ENCODE data around the gene RABGAP1.
A peak's percentile ranks its signal among the peaks of the same experiment; 100 is the strongest.

RABGAP1 gene

GRCh38 chr9:123073441-123073840, 132.6 kb downstream of the RABGAP1 start:
- H3K4me3 ChIP-seq (ENCODE audit: low read length) = peak overlapping the region; percentile 52
- H3K27ac ChIP-seq (ENCODE audit: low read length) = peak overlapping the region; percentile 45
- peaks cover 51% of the 10 kb centered on the region for H3K4me1 ChIP-seq (ENCODE audit: insufficient read depth, low read length)
- H3K9me3 ChIP-seq (ENCODE audit: insufficient read depth, low read depth, low read length) = no peaks in the 10 kb centered on the region
- H3K9ac ChIP-seq (ENCODE audit: low read depth, low read length) = peak overlapping the region; percentile 38; the same call in 1 of the 2 replicates
- H3K36me3 ChIP-seq (ENCODE audit: insufficient read depth, low read depth, low read length) = peaks cover 47% of the 10 kb centered on the region
- no peaks in the 10 kb centered on the region for H3K27me3 ChIP-seq (ENCODE audit: insufficient read depth, low read length)

- Histone ChIP-seq H3K36me3 (ENCODE audit: insufficient read depth, low read depth, low read length) (peaks cover 49% of the 10 kb centered on the region), H3K4me3 (ENCODE audit: low read length) (peak overlapping the region; percentile 38; the same call in 1 of the 2 replicates), H3K4me1 (ENCODE audit: insufficient read depth, low read length) (peaks cover 51% of the 10 kb centered on the region), H3K9me3 (ENCODE audit: insufficient read depth, low read depth, low read length) (no peaks in the 10 kb centered on the region), H3K27ac (ENCODE audit: low read length) (peak overlapping the region; percentile 45), H3K27me3 (ENCODE audit: insufficient read depth, low read length) (no peaks in the 10 kb centered on the region), H3K9ac (ENCODE audit: low read depth, low read length) (peak overlapping the region; percentile 38; the same call in 1 of the 2 replicates)
These were observed 133.2 kb downstream of the RABGAP1 start for GRCh38 chr9:123073991-123074422.

GRCh38 chr9:123074628-123075027, 133.8 kb downstream of the RABGAP1 start:
- Histone ChIP-seq H3K27ac (ENCODE audit: low read length) (no peak overlapping the region), H3K27me3 (ENCODE audit: insufficient read depth, low read length) (no peaks in the 10 kb centered on the region), H3K4me1 (ENCODE audit: insufficient read depth, low read length) (peaks cover 51% of the 10 kb centered on the region), H3K9ac (ENCODE audit: low read depth, low read length) (no peak overlapping the region), H3K4me3 (ENCODE audit: low read length) (no peak overlapping the region), H3K9me3 (ENCODE audit: insufficient read depth, low read depth, low read length) (no peaks in the 10 kb centered on the region), H3K36me3 (ENCODE audit: insufficient read depth, low read depth, low read length) (peaks cover 55% of the 10 kb centered on the region)

GRCh38 chr9:123080444-123080843, 139.6 kb downstream of the RABGAP1 start:
- Histone ChIP-seq H3K4me3 (ENCODE audit: low read length) (no peak overlapping the region), H3K4me1 (ENCODE audit: insufficient read depth, low read length) (peaks cover 19% of the 10 kb centered on the region), H3K27ac (ENCODE audit: low read length) (no peak overlapping the region), H3K36me3 (ENCODE audit: insufficient read depth, low read depth, low read length) (peaks cover 86% of the 10 kb centered on the region), H3K9me3 (ENCODE audit: insufficient read depth, low read depth, low read length) (no peaks in the 10 kb centered on the region), H3K9ac (ENCODE audit: low read depth, low read length) (no peak overlapping the region), H3K27me3 (ENCODE audit: insufficient read depth, low read length) (no peaks in the 10 kb centered on the region)

GRCh38 chr9:123081824-123082223, 141.0 kb downstream of the RABGAP1 start:
- Histone ChIP-seq H3K27me3 (ENCODE audit: insufficient read depth, low read length) (no peaks in the 10 kb centered on the region), H3K4me1 (ENCODE audit: insufficient read depth, low read length) (peaks cover 14% of the 10 kb centered on the region), H3K9ac (ENCODE audit: low read depth, low read length) (no peak overlapping the region), H3K36me3 (ENCODE audit: insufficient read depth, low read depth, low read length) (peaks cover 88% of the 10 kb centered on the region), H3K9me3 (ENCODE audit: insufficient read depth, low read depth, low read length) (no peaks in the 10 kb centered on the region), H3K27ac (ENCODE audit: low read length) (peak overlapping the region; percentile 12), H3K4me3 (ENCODE audit: low read length) (no peak overlapping the region)

- Histone ChIP-seq H3K36me3 (ENCODE audit: insufficient read depth, low read depth, low read length) (peaks cover 88% of the 10 kb centered on the region), H3K9me3 (ENCODE audit: insufficient read depth, low read depth, low read length) (no peaks in the 10 kb centered on the region), H3K27ac (ENCODE audit: low read length) (no peak overlapping the region), H3K9ac (ENCODE audit: low read depth, low read length) (no peak overlapping the region), H3K27me3 (ENCODE audit: insufficient read depth, low read length) (no peaks in the 10 kb centered on the region), H3K4me1 (ENCODE audit: insufficient read depth, low read length) (peaks cover 14% of the 10 kb centered on the region), H3K4me3 (ENCODE audit: low read length) (no peak overlapping the region)
These were observed 142.9 kb downstream of the RABGAP1 start for GRCh38 chr9:123083680-123084079.

- Histone ChIP-seq H3K9me3 (ENCODE audit: insufficient read depth, low read depth, low read length) (no peaks in the 10 kb centered on the region), H3K9ac (ENCODE audit: low read depth, low read length) (no peak overlapping the region), H3K27me3 (ENCODE audit: insufficient read depth, low read length) (no peaks in the 10 kb centered on the region), H3K27ac (ENCODE audit: low read length) (no peak overlapping the region), H3K36me3 (ENCODE audit: insufficient read depth, low read depth, low read length) (peaks cover 86% of the 10 kb centered on the region), H3K4me1 (ENCODE audit: insufficient read depth, low read length) (peaks cover 14% of the 10 kb centered on the region), H3K4me3 (ENCODE audit: low read length) (no peak overlapping the region)
These were observed 143.4 kb downstream of the RABGAP1 start for GRCh38 chr9:123084256-123084655.

GRCh38 chr9:123085916-123086315, 145.1 kb downstream of the RABGAP1 start:
- Histone ChIP-seq H3K27ac (ENCODE audit: low read length) (no peak overlapping the region), H3K9ac (ENCODE audit: low read depth, low read length) (no peak overlapping the region), H3K27me3 (ENCODE audit: insufficient read depth, low read length) (no peaks in the 10 kb centered on the region), H3K36me3 (ENCODE audit: insufficient read depth, low read depth, low read length) (peaks cover 87% of the 10 kb centered on the region), H3K4me1 (ENCODE audit: insufficient read depth, low read length) (peaks cover 14% of the 10 kb centered on the region), H3K9me3 (ENCODE audit: insufficient read depth, low read depth, low read length) (no peaks in the 10 kb centered on the region), H3K4me3 (ENCODE audit: low read length) (no peak overlapping the region)

- Histone ChIP-seq H3K4me1 (ENCODE audit: insufficient read depth, low read length) (peaks cover 14% of the 10 kb centered on the region), H3K27me3 (ENCODE audit: insufficient read depth, low read length) (no peaks in the 10 kb centered on the region), H3K9ac (ENCODE audit: low read depth, low read length) (no peak overlapping the region), H3K27ac (ENCODE audit: low read length) (no peak overlapping the region), H3K36me3 (ENCODE audit: insufficient read depth, low read depth, low read length) (peaks cover 89% of the 10 kb centered on the region), H3K9me3 (ENCODE audit: insufficient read depth, low read depth, low read length) (no peaks in the 10 kb centered on the region), H3K4me3 (ENCODE audit: low read length) (no peak overlapping the region)
These were observed 146.6 kb downstream of the RABGAP1 start for GRCh38 chr9:123087359-123087888.

- Histone ChIP-seq H3K27me3 (ENCODE audit: insufficient read depth, low read length) (no peaks in the 10 kb centered on the region), H3K4me1 (ENCODE audit: insufficient read depth, low read length) (peaks cover 14% of the 10 kb centered on the region), H3K4me3 (ENCODE audit: low read length) (no peak overlapping the region), H3K9me3 (ENCODE audit: insufficient read depth, low read depth, low read length) (no peaks in the 10 kb centered on the region), H3K9ac (ENCODE audit: low read depth, low read length) (no peak overlapping the region), H3K36me3 (ENCODE audit: insufficient read depth, low read depth, low read length) (peaks cover 90% of the 10 kb centered on the region), H3K27ac (ENCODE audit: low read length) (no peak overlapping the region)
These were observed 148.2 kb downstream of the RABGAP1 start for GRCh38 chr9:123089040-123089439.

GRCh38 chr9:123089790-123090189, 149.0 kb downstream of the RABGAP1 start:
- Histone ChIP-seq H3K27ac (ENCODE audit: low read length) (no peak overlapping the region), H3K4me3 (ENCODE audit: low read length) (no peak overlapping the region), H3K27me3 (ENCODE audit: insufficient read depth, low read length) (no peaks in the 10 kb centered on the region), H3K9me3 (ENCODE audit: insufficient read depth, low read depth, low read length) (no peaks in the 10 kb centered on the region), H3K36me3 (ENCODE audit: insufficient read depth, low read depth, low read length) (peaks cover 87% of the 10 kb centered on the region), H3K9ac (ENCODE audit: low read depth, low read length) (no peak overlapping the region), H3K4me1 (ENCODE audit: insufficient read depth, low read length) (peaks cover 10% of the 10 kb centered on the region; the same call in 1 of the 2 replicates)

GRCh38 chr9:123090198-123090896, 149.5 kb downstream of the RABGAP1 start:
- H3K9ac ChIP-seq (ENCODE audit: low read depth, low read length) = no peak overlapping the region
- H3K4me1 ChIP-seq (ENCODE audit: insufficient read depth, low read length) = peaks cover 5% of the 10 kb centered on the region; the same call in 1 of the 2 replicates
- no peak overlapping the region for H3K27ac ChIP-seq (ENCODE audit: low read length)
- H3K27me3 ChIP-seq (ENCODE audit: insufficient read depth, low read length) = no peaks in the 10 kb centered on the region
- H3K36me3 ChIP-seq (ENCODE audit: insufficient read depth, low read depth, low read length) = peaks cover 89% of the 10 kb centered on the region
- H3K4me3 ChIP-seq (ENCODE audit: low read length) = no peak overlapping the region
- H3K9me3 ChIP-seq (ENCODE audit: insufficient read depth, low read depth, low read length) = no peaks in the 10 kb centered on the region
